ENCODE results near the gene EML4.

- TF ChIP-seq, protein P1, sequence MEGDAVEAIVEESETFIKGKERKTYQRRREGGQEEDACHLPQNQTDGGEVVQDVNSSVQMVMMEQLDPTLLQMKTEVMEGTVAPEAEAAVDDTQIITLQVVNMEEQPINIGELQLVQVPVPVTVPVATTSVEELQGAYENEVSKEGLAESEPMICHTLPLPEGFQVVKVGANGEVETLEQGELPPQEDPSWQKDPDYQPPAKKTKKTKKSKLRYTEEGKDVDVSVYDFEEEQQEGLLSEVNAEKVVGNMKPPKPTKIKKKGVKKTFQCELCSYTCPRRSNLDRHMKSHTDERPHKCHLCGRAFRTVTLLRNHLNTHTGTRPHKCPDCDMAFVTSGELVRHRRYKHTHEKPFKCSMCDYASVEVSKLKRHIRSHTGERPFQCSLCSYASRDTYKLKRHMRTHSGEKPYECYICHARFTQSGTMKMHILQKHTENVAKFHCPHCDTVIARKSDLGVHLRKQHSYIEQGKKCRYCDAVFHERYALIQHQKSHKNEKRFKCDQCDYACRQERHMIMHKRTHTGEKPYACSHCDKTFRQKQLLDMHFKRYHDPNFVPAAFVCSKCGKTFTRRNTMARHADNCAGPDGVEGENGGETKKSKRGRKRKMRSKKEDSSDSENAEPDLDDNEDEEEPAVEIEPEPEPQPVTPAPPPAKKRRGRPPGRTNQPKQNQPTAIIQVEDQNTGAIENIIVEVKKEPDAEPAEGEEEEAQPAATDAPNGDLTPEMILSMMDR (IDR thresholded peaks at IDR 0.05) = no peak
- no peak for TF ChIP-seq POLR2A (IDR thresholded peaks at IDR 0.05)
- TF ChIP-seq EP300 (IDR thresholded peaks at IDR 0.05) = no peak
Measured at GRCh38 chr2:42371611-42372473, 202.7 kb downstream of the EML4 start.

All from tibial nerve (tissue), 4 donors.